Measurements from ENCODE around the gene PNMA8B. TPM values are rescaled to one million over a fixed set of nuclear protein-coding genes. Genes with fewer than 3 reads are reported as not detected.

Gene PNMA8B
- total RNA-seq, 3 donors from 2014 or later, result 1.6 to 4.2 (median 2.2) TPM

GRCh38 chr19:46493236-46494145, 2.2 kb downstream of the PNMA8B start:
- intact Hi-C loops (cut with DNase I; ENCODE audit: low total_unique reads), result loop anchor here (5.0 kb wide), 1 partner anchor 444 kb away; no protein-coding TSS in a partner anchor
- Histone ChIP-seq H3K9me3 (no peaks in the 10 kb centered on the region), H3K4me1 (peaks cover 0 to 10% of the 10 kb centered on the region in 2 donors), H3K36me3 (no peaks in the 10 kb centered on the region), H3K27ac (peak overlapping the region; percentile 83 to 91), H3K27me3 (peaks cover 0 to 3% of the 10 kb centered on the region in 2 donors), H3K4me3 (peak overlapping the region; percentile 48 to 79 (median 57))
- TF ChIP-seq POLR2AphosphoS5 (IDR thresholded peaks at IDR 0.05), result peak in 1 of 3 donors; percentile 8
- no peak for TF ChIP-seq POLR2A (IDR thresholded peaks at IDR 0.05)
- DNase-seq (ENCODE audit: low spot score in 2 of 2), result no peak

GRCh38 chr19:46492841-46493235, 2.8 kb downstream of the PNMA8B start:
- Histone ChIP-seq H3K4me3 (peak overlapping the region; percentile 48 to 79 (median 57)), H3K27ac (peak overlapping the region; percentile 83 to 91), H3K27me3 (peaks cover 0 to 3% of the 10 kb centered on the region in 2 donors), H3K9me3 (no peaks in the 10 kb centered on the region), H3K36me3 (no peaks in the 10 kb centered on the region), H3K4me1 (peaks cover 0 to 10% of the 10 kb centered on the region in 2 donors)
- intact Hi-C loops (cut with DNase I; ENCODE audit: low total_unique reads), result loop anchor here (5.0 kb wide), 1 partner anchor 444 kb away; no protein-coding TSS in a partner anchor
- no peak for DNase-seq (ENCODE audit: low spot score in 2 of 2)
- TF ChIP-seq POLR2AphosphoS5 (IDR thresholded peaks at IDR 0.05) (peak in 1 of 3 donors; percentile 14), CTCF (IDR thresholded peaks at IDR 0.05) (no peak), POLR2A (IDR thresholded peaks at IDR 0.05) (no peak)

- TF ChIP-seq POLR2A (IDR thresholded peaks at IDR 0.05), result no peak
- peak overlapping the region in 1 of 3 donors; percentile 79 for H3K4me3 ChIP-seq
- peak overlapping the region; percentile 83 to 91 for H3K27ac ChIP-seq
- intact Hi-C loops (cut with DNase I; ENCODE audit: low total_unique reads), result loop anchor here (5.0 kb wide), 1 partner anchor 445 kb away; no protein-coding TSS in a partner anchor
- H3K36me3 ChIP-seq, result no peaks in the 10 kb centered on the region
- peaks cover 5 to 10% of the 10 kb centered on the region in 2 donors for H3K4me1 ChIP-seq
- no peaks in the 10 kb centered on the region for H3K9me3 ChIP-seq
- DNase-seq (ENCODE audit: low spot score in 2 of 2), result no peak
- peaks cover 0 to 3% of the 10 kb centered on the region in 2 donors for H3K27me3 ChIP-seq
Observed at GRCh38 chr19:46491975-46492682, 3.5 kb downstream of the PNMA8B start.

- DNase-seq (ENCODE audit: low spot score in 2 of 2), result no peak
- Histone ChIP-seq H3K27me3 (peaks cover 0 to 3% of the 10 kb centered on the region in 2 donors), H3K27ac (no peak overlapping the region), H3K4me1 (peaks cover 7 to 10% of the 10 kb centered on the region in 2 donors), H3K36me3 (no peaks in the 10 kb centered on the region), H3K9me3 (no peaks in the 10 kb centered on the region), H3K4me3 (no peak overlapping the region)
- no peak for TF ChIP-seq CTCF (IDR thresholded peaks at IDR 0.05)
- intact Hi-C loops (cut with DNase I; ENCODE audit: low total_unique reads), result loop anchor here (5.0 kb wide), 1 partner anchor 447 kb away; no protein-coding TSS in a partner anchor
Observed at GRCh38 chr19:46490774-46491173, 4.9 kb downstream of the PNMA8B start.

GRCh38 chr19:46489445-46490272, 6.0 kb downstream of the PNMA8B start:
- Histone ChIP-seq H3K9me3 (no peaks in the 10 kb centered on the region), H3K27me3 (peaks cover 0 to 3% of the 10 kb centered on the region in 2 donors), H3K27ac (peak overlapping the region in 1 of 2 donors; percentile 38), H3K36me3 (no peaks in the 10 kb centered on the region), H3K4me1 (peaks cover 7 to 10% of the 10 kb centered on the region in 2 donors), H3K4me3 (peak overlapping the region in 2 of 3 donors; percentile 16 to 19)
- intact Hi-C loops (cut with DNase I; ENCODE audit: low total_unique reads), result loop anchor here (5.0 kb wide), 1 partner anchor 448 kb away; no protein-coding TSS in a partner anchor
- DNase-seq (ENCODE audit: low spot score in 2 of 2), result no peak
- TF ChIP-seq POLR2AphosphoS5 (IDR thresholded peaks at IDR 0.05) (no peak), POLR2A (IDR thresholded peaks at IDR 0.05) (no peak), CTCF (IDR thresholded peaks at IDR 0.05) (no peak)

Data from breast epithelium (tissue), 4 donors.